GM21576 (cell line): ENCODE data around the gene GPBAR1.

Experiments used
- ATAC-seq: cut with Tn5 transposase; IDR thresholded peaks from one replicate; pipeline ENCODE4 v1.9.1; 2021; ENCODE audit warnings: mild to moderate bottlenecking, moderate library complexity; ENCODE audit not compliant: unreplicated experiment

Gene GPBAR1, protein sequence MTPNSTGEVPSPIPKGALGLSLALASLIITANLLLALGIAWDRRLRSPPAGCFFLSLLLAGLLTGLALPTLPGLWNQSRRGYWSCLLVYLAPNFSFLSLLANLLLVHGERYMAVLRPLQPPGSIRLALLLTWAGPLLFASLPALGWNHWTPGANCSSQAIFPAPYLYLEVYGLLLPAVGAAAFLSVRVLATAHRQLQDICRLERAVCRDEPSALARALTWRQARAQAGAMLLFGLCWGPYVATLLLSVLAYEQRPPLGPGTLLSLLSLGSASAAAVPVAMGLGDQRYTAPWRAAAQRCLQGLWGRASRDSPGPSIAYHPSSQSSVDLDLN

DNA sequence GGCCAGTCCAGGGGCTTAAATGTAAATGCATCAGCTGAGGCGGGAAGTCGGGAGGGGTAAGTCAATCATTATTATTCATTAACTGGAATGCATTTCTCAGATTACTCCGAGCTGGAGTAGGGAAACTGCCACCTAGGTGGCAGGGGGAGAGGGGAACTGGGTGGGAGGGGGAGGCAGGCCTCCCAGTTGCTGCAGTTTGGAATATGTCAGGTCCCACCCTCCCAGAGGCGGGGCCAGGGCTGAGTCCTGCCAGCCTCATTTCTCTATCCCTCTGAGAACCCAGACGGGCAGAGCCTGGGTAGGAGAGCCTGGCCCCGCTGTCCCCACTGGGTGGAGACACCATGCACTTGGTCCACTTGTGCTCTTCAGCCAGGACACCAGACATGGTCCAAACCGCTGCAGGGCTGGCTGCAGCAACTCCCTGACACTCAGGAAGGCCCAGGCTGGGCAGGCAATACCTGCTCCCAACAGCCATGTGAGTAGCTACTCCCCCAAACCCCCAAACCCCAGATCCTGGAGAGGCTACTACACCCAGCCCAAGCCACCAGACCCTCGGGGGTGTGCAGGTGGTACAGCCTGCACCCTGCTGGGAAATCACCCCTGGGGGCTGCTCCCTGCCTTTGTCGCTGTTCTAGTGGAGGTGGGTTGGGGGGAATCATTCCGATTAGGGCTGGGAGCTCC lies at the start of gene GPBAR1:
TSS of gene GPBAR1 (plus strand) at position 274 of the 681 bp plus-strand sequence. CDS start 1,710 bp downstream, outside the sequence.
- ATAC-seq, result no peak

DNA sequence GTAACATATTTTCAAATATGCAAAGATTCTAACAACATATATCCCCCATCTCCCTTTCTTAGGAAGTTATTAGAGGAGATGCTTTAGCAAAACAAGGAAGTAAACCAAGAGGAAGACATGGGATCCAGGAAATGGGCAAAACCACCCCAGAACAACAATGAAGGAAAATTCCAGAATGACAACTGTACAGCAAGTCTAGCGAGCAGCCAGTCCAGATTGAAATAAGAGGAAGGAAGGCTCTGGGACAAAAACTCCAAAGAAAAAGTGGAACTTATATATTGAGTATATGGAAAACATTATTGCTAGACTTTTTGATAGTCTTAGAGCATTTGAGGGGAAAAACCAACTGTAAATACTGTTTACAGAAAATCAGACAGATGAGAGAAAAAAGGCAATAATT lies 46.7 kb upstream of the GPBAR1 start:
- no peak for ATAC-seq

DNA sequence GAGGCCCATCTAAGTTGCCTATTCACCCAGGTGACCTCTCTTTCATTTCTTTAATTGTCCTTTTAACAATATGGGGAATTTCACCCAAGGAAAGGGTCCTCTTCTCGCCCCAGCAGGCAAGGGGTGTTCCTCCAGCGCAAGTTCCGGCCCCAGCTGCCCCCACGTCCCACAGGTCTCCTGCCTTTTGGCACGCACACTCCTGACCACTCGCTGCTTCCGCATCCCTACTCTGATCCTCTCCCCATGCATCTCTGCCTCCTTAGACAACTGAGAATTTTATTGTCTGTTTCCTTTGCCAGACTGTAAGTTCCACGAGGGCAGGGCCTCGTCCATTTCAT lies 44.5 kb upstream of the GPBAR1 start:
- ATAC-seq, result no peak

DNA sequence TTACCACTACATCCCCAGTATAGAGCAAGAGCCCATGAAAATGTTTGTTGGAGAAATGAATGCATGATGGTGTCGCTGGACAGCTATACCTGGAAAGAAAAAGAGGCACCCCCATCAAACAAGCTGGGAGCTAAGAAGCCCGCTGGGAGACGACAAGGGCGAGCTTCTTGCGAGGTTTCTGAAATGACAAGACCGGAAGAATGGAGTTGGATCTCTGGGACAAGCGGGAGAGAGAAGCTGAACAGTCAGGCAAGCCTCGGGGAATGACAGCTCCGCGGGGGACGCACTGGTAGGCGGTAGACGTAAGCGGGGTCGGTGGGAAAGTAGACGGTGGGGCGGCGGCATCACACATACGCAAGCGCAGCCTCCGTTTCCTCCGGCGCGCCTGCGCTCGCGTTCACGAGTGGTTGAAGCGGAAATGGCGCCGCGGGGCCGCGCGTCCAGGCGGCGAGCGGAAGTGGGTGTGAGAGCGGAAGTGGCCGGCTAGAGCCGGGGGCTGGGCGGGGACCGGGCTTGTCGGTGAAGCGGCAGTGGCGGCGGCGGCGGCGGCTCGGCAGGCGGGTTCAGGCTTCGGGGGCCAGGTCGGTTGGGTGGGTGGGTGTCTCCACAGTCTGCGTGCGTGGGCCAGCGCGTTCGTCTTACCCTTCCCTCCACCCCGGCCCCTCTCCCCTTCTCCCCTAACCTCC lies 44.0 kb upstream of the GPBAR1 start, which contains the start of gene ARPC2:
TSS of gene ARPC2 (plus strand) at position 516 of the 686 bp plus-strand sequence. CDS start 282 bp downstream, outside the sequence.
- ATAC-seq, result peak; percentile 61

DNA sequence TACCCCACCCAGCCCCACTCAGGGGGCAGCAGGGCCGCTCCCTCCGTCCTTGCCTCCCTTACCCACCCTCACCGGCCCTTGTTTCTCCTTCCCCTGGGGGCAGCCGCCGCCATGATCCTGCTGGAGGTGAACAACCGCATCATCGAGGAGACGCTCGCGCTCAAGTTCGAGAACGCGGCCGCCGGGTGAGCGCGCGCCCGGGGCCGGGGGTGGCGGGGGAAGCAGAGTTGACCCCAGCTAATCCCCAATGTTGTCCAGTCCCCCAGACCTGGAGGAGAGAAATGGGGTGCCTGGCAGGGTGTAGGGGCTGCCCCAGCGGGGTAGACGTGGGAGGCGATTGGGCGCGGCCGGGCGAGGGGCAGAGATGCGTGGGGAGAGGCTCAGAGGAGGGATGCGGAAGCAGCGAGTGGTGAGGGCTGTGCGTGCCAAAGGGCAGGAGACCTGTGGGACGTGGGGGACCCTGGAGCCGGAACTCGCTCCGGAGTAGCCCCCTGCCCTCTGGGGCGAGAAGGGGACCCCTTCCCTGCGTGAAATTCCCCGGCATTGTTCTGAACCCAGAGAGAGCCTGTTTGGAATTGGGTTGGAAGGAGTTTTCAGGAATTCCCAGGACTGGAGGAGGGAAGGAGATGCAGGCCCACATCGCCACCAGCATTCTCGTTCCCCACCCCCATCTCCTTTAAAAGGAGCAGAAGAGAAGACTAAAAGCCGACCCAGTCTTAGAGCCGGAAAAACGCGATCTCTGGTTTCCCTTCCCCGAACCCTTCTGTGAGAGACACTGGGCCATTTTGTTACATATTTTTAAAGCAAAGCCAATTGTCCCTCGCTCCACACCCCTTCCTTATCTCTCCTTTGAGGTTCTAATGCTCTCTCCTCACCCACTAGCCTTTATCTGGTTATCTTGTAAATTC lies 43.2 kb upstream of the GPBAR1 start:
- peak; percentile 37 for ATAC-seq

DNA sequence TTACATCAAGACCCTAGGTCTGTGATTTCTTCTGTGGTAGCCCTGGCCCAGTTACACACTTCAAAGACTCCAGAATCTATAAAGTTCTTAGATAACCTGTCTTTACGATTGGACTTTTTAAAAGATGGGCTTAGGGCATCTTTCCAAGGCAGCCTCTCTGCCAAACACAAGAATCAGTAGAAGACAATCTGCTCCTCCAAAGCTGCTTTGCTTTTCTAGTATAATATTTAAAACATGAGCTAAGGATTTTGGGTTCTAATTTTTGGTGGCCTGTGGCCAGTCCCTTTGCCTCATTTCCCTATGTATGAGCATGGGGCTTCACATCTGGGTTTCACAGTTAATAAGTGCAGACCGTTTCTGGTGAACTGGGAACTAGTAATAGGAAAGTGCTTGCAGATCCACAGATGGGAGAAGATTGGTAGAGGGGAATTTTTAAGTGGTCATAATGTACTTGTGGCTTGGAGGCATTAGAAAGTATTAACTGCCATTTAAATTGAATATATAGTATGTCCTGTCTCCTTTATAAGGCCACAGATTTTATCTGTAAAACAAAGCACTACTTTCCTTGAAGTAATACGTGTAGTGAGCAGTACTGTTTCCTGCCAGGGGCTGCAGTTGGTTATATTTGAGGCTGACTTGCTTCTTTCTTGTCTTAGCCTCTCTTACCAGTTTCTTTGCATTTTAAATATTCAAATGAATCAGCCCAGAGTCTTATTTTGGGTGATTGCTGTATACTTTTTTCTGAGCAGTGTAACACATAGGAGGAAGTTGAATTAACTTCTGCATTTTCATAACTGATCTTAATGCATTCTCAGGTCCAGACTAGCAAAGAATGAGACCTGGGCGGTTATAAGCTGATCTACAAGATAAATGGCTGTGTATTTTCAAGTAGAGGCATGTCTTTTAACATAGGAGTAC lies 42.3 kb upstream of the GPBAR1 start:
- peak; percentile 37 for ATAC-seq

DNA sequence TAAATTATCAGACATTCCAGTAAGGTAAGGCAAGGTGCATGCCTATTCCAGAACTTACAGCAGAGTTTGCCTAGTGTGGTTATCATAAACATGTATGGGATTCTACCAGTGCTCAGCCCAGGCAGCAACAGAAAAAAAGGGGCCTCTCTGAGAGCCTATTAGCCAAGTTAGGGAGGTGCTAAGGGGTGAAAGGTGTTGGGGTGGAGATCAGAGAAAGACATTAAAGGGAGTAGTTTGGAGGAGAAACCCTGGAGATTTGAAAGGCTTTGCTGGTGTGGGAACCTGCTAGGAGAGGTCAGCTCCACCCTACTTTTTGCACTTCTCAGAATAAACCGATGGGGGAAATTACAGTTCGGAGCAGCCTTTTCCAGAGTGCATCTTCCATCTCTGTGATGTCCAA lies 40.9 kb upstream of the GPBAR1 start:
- no peak for ATAC-seq

DNA sequence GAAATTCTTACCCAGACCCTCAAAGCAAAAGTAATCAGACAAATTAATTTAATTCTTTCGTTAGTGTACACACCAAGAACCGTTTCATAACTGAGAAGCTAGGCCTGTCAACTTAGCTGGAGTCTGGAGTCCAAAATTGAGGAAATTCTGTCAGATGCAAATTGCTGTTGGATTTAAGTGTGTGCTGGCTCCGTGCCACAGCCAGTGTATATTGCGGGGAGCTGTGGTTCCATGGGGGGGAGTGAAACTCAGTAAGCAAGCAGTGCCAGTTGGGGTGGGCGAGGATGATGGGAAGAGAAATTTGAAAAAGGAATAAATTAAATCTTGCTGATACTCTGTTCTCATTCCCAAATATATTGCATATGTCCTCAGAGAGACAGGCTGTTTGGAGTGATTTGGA lies 39.8 kb upstream of the GPBAR1 start:
- no peak for ATAC-seq

DNA sequence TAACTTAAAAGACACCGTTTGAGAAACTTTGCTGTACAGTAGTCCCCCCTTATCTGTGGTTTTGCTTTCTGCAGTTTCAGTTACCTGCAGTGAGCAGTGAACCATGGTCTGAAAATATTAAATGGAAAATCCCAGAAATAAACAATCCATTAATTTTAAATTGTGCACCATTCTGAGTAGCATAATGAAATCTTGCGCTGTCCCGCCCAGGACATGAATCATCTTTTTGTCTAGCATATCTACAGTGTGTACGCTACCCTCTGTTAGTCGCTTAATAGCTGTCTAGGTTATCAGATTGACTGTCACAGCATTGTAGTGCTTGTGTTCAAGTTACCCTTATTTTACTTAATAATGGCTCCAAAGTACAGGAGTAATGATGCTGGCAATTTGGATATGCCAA lies 37.8 kb upstream of the GPBAR1 start:
- ATAC-seq, result no peak

DNA sequence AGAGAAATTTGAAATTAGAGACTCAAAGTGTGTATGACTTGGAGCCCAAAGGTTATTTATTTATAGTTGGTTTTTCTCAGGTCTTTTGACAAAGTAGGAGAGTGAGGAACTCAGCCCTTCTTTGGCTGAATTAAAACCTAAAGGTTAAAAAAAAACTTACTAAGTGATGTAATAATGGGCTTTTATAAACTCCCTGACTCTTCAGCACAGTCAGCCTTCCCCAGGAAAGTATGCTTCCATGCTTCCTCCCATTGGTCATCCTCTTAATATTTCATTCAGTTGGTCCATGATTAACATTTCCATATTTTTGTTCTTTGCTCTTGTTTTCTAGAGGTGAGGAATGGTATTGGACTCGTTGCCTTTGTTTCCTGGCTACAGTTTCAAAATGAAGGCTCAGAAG lies 36.6 kb upstream of the GPBAR1 start:
- ATAC-seq, result no peak

DNA sequence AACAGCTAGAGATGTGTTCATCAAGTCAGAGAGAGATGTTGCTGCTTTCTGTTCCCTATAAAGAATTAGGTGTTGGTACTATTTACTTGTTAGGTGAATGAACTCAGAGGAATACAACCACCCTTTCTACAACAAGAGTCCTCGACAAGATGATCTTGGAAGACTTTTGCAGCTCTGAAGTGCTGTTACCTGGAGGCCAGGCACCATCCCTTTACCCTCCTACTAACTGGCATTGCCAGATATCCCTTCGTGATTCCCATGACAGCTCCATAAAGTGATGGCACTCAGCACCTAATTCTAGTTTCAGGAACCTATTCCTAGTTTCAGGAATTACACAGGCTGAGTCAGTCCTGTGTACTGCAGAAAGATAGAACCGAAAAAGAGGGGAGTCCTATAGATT lies 33.9 kb upstream of the GPBAR1 start:
- ATAC-seq, result no peak

DNA sequence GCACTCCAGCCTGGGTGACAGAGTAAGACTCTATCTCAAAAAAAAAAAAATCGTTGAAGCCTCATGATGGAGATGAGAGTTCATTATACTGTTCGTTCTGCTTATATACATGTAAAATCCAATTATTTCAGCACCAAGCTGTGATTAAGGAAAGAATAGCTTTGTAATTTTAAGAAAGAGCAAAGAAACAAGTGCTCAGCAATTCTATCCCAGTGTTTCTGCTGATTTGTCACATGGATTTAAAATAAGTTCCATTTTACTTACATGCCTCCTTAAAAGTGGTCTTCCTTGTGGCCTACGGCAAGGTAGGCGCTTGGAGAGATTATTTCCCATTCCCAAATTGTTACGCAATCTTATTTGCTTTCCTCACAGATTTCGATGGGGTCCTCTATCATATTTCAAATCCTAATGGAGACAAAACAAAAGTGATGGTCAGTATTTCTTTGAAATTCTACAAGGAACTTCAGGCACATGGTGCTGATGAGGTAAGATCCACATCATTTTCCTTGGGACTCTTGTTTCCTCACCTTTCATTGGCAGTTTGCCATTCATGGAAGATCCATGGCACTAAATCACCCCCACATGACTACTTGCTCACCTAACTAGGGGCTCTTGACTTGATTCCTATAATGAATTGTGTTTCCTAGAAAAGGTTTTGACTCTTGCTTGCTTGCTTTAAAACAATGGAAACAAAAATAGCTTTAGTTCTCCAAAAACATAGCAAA lies 32.3 kb upstream of the GPBAR1 start:
- ATAC-seq, result no peak

DNA sequence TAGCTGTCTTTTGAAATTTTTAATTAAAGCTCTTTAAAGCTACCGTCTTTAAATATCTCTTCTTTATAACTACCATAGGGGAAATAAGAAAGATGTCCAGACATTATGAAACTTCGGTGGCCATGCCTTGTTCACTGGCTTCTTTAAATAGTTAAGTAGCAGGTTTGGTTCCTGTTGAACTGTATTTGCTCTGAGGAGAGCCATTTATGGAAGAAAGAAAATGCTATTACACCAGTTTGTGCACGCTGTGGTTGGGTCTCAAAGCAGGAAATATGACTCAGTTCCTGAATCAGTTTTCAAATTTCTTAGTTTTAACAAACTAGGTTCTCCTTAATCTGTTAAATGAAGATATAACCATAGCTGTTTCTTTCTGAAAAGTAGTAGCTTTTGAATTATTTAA lies 31.6 kb upstream of the GPBAR1 start:
- ATAC-seq, result peak; percentile 91

DNA sequence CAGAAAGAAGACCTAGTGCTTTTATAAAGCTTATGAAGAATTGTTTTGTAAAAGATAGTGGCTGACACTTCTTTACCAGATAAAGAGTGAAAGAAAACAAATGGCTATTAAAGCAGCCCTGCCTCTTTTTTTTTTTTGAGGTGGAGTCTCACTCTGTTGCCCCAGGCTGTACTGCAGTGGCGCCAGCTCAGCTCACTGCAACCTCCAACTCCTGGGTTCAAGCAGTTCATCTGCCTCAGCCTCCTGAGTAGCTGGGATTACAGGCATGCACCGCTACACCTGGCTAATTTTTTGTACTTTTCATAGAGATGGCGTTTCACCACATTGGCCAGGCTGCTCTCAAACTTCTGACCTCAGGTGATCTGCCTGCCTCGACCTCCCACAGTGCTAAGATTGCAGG lies 31.0 kb upstream of the GPBAR1 start:
- no peak for ATAC-seq

DNA sequence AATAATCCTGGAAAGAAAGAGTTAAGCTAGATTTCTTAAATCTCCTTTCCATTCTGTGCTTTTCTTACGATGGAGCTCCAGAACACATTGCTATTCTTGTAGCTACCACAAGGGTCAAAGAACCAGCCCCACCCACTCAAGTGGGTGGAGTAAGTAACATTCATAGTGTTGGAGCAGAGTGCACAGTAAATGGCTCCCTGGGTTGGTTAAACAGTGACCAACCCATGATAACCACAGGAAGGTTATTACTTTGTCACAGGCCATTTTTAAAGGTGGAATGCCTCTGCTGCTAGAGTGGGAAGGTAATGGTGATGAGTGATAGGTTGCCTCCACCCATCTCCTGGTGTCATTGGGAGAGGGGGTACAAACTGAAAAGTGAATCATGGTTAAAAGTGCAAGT lies 29.9 kb upstream of the GPBAR1 start:
- peak; percentile 36 for ATAC-seq

DNA sequence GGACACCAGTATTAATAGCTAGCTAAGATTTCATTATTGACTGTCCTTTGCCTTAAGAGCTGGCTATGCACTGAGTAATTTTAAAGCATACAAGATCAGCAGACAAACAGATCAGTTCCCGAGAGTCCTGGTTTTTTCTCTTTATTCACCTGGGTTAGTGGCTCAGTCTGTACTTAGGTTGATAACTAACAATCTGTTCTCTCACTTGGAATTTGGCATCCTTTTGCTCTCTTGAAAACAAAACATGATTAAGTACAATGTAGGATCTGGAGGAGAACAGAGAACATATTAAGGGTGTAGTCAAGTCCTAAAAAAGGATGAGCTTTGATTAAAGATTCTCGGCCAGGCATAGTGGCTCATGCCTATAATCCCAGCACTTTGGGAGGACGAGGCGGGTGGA lies 27.3 kb upstream of the GPBAR1 start:
- no peak for ATAC-seq

DNA sequence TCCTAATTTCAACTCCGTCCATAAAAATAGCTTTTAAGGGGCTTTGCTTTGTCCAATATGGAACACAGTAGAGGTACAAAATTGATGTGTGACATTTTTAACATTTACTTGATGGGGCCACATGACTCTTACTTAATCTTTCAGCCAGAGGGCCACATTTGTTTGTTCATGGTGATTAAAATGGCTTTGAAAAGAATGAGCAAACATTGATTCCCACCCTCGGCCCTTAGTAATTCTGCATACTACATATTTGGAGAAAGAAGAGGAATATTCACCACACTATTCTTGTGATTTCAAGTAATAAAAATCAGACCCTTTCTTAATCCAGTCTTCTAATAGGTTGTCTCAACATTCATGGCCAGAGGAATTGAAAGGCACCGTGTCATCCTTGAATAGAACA lies 26.3 kb upstream of the GPBAR1 start:
- ATAC-seq, result no peak

DNA sequence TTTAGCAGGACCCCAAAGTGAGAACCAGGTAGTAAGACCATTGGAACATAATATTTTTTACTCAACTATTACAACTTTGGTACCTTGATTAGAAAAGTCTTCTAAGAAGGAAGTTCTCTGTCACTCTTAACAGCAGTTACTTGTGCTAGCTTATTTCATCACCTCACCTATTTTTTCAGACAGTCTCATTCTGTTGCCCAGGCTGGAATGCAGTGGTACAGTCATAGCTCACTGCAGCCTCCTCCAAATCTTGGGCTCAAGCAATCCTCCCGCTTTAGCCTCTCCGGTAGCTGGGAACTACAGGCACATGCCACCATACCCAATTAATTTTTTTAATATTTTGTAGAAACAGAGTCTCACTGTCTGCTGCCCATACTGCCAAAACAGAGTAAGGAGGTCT lies 25.8 kb upstream of the GPBAR1 start:
- no peak for ATAC-seq

DNA sequence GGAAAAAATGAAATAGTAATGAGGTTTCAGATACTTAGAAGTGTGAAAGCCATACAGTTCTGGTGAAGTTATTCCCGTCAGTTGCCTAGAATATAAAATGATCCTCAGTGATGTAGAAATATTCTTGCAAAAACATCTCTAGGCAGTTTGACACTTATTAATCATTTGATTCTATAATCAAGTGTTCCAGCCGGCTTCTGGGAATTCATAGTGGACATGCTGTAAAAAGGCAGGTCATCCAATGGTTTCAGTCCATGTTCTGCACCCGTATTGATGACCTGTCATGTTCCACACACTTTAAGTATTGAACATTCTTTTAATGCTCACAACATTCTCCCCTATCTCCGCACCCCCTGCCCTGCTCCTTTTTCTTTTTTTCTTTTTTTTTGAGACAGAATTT lies 24.0 kb upstream of the GPBAR1 start:
- ATAC-seq, result no peak
